Bronchial epithelial cell (primary cell): Measurements from ENCODE around the gene GSTM2. TPM values are rescaled to one million over a fixed set of nuclear protein-coding genes. Genes with fewer than 3 reads are reported as not detected.
"Not testable (repeated sequence)": the region's sequence is repeated elsewhere in the genome, so short reads cannot be mapped to it uniquely, and the experiment has no call there.

Experiments used
- DNase-seq: peaks from one replicate; pipeline ENCODE4 v3.0.0-alpha.2; 2010; ENCODE audit warnings: low read depth
- FAIRE-seq: peaks from 2 replicates; lab custom pipeline; 2011; peaks lifted over from hg19 to GRCh38; lab: Jason Lieb, UNC
- H3K27me3 ChIP-seq: 2 replicates; pipeline ENCODE4 v1.5.1; 2011; ENCODE audit warnings: low read length; ENCODE audit not compliant: control insufficient read depth, insufficient read depth
- H3K36me3 ChIP-seq: 2 replicates; pipeline ENCODE4 v1.5.1; 2011; ENCODE audit warnings: low read length; ENCODE audit not compliant: control insufficient read depth, insufficient read depth
- H3K4me3 ChIP-seq: 2 replicates; pipeline ENCODE4 v1.5.1; 2011; ENCODE audit warnings: mild to moderate bottlenecking, low read depth, low read length, control low read depth
- total RNA-seq: library from RNA; depleted of rRNA; stranded (reverse); fragments of >200 nt; gene quantifications from 2 replicates; pipeline ENCODE4 v1.2.1, GENCODE V29; 2014
- TF ChIP-seq, protein P1 (sequence below): IDR thresholded peaks from 2 replicates; pipeline ENCODE4 v1.5.1; 2011; ENCODE audit warnings: mild to moderate bottlenecking, moderate library complexity, low read length, control low read depth, inconsistent platforms; ENCODE audit not compliant: insufficient read depth, severe bottlenecking

The GSTM2 gene
- total RNA-seq, 1 donor from 2014 or later, result 0.26 TPM

DNA sequence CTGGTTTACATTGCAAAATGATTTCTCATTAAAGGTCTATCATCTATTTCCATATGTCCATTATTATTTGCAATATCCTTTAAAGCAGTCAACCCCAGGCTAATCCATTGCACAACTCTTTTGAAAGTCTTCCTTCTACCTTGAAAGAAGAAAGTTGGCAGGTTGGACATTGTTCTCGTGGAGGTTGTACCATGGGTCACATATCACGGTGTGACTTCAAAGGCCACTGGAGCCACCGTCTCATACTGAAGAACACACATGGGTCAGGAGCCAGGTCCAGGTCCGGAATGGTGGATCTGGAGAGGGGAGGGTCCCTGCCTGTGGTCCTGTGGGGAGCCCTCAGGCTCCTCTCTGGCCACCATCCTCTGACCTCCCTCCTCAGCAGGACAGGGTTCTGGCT is 18.0 kb downstream of the GSTM2 start:
- FAIRE-seq, H3K27me3 ChIP-seq, H3K36me3 ChIP-seq, DNase-seq, H3K4me3 ChIP-seq: not testable (repeated sequence)

DNA sequence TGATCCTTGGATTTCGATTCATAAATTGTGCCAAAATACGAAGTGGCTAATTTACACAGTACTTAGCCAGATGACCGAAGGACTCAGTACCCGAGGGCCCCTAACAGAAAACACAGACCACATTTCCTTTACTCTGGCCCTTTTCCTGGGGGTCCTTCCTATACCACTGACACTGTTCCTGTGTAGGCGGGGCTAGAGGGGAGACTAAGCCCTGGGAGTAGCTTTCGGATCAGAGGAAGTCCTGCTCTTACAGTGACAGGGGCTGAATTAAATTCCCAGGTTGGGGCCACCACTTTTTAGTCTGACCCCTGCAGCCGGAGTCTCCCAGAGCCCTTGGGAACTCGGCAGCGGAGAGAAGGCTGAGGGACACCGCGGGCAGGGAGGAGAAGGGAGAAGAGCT is 19.3 kb downstream of the GSTM2 start:
- not testable (repeated sequence) for H3K27me3 ChIP-seq, FAIRE-seq, H3K36me3 ChIP-seq, DNase-seq
- peak overlapping the region; percentile 28 for H3K4me3 ChIP-seq

DNA sequence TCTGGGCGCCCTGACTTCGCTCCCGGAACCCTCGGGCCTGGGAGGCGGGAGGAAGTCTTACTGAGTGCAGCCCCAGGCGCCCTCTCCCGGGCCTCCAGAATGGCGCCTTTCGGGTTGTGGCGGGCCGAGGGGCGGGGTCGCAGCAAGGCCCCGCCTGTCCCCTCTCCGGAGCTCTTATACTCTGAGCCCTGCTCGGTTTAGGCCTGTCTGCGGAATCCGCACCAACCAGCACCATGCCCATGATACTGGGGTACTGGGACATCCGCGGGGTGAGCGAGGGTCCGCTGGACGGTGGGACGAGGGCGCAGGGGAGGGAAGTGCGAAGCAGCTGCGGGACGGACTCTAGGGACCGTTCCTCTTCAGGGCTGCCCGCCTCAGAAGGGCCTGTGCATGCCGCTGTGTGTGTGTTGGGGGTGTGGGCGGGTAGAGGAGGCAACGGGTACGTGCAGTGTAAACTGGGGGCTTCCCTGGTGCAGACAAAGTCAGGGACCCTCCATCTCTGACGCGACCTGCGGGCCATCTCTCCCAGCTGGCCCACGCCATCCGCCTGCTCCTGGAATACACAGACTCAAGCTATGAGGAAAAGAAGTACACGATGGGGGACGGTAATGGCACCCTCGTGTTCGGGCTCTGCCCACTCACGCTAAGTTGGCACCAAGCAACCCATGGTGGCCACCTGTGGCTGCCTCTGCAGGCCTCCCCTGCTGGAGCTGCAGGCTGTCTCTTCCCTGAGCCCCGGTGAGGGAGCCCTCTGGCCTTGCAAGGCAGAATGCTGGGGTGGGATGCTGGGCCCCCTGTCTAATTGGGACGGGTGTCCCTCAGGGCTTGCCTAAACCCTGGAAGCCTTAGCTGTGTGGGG is 20.0 kb downstream of the GSTM2 start, which contains the start of gene GSTM1:
GSTM1 (plus strand) TSS at position 177 of the 859 bp plus-strand sequence; CDS start at position 234, 57 bp downstream.
- H3K36me3 ChIP-seq, result no peaks in the 10 kb centered on the region
- TF ChIP-seq, protein P1, sequence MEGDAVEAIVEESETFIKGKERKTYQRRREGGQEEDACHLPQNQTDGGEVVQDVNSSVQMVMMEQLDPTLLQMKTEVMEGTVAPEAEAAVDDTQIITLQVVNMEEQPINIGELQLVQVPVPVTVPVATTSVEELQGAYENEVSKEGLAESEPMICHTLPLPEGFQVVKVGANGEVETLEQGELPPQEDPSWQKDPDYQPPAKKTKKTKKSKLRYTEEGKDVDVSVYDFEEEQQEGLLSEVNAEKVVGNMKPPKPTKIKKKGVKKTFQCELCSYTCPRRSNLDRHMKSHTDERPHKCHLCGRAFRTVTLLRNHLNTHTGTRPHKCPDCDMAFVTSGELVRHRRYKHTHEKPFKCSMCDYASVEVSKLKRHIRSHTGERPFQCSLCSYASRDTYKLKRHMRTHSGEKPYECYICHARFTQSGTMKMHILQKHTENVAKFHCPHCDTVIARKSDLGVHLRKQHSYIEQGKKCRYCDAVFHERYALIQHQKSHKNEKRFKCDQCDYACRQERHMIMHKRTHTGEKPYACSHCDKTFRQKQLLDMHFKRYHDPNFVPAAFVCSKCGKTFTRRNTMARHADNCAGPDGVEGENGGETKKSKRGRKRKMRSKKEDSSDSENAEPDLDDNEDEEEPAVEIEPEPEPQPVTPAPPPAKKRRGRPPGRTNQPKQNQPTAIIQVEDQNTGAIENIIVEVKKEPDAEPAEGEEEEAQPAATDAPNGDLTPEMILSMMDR, result peak; percentile 30
- peak within 1 kb of the TSS; percentile 28 for H3K4me3 ChIP-seq
- FAIRE-seq (no peak), DNase-seq (peak; percentile 24)
- H3K27me3 ChIP-seq, result no peaks in the 10 kb centered on the region

DNA sequence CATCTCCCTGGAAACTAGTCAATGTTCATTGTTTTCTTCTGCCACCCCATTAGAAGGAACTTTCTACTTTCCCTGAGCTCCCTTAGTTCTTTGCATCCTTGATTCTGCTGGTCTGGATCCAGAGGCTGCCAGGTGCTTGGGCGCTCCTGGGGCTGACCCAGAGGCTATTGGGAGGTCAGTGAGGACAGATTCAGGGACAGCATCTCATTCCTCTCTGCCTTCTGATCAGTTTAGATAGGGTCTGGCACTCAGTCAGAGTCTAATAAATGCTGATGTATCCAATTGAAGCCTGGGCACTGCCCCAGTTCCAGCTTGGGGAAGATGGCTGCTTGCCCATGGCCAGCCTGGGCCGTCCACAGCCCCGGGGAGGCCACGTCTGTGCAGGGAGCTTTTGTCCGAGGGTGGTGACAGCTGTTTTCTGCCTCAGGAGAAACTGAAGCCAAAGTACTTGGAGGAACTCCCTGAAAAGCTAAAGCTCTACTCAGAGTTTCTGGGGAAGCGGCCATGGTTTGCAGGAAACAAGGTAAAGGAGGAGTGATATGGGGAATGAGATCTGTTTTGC is 22.1 kb downstream of the GSTM2 start:
- H3K4me3 ChIP-seq, result no peak overlapping the region
- H3K27me3 ChIP-seq, result no peaks in the 10 kb centered on the region
- no peaks in the 10 kb centered on the region for H3K36me3 ChIP-seq
- TF ChIP-seq, protein P1, result no peak
- no peak for DNase-seq
- FAIRE-seq, result no peak

DNA sequence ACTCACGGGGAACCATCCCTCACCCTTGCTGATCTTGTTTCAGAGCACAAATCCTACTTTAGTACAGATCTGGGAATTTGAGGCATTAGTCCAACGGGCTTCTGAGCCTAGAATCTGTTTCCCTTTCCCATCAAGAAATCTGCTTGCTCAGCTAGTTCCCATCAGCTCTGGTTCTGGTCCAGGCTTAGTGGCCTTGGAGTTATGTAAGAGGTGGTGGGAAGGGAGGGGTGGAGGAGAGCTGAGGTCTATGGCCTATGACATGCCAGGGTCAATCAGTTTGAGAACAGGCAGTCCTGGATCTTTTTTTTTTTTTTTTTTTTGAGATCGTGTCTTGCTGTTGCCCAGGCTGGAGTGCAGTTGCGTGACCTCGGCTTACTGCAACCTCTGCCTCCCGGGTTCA is 23.9 kb downstream of the GSTM2 start:
- Histone ChIP-seq H3K27me3 (no peaks in the 10 kb centered on the region), H3K36me3 (no peaks in the 10 kb centered on the region), H3K4me3 (no peak overlapping the region)
- DNase-seq (no peak), FAIRE-seq (no peak)
- TF ChIP-seq, protein P1, result no peak

DNA sequence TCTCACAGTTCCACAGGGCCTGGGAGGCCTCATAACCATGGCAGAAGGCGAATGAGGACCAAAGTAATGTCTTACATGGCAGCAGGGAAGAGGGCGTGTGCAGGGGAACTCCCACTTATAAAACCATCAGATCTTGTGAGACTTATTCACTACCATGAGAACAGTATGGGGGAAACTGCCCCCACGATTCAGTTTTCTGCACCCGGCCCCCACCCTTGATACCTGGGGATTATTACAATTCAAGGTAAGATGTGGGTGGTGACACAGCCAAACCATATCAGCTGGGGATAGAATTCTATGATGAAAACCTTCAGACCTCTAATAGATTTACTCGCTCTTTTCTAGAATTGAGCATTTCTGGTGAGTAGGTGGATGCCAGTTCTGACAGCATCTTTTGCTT is 26.5 kb downstream of the GSTM2 start:
- not testable (repeated sequence) for H3K36me3 ChIP-seq, FAIRE-seq, H3K27me3 ChIP-seq, H3K4me3 ChIP-seq, DNase-seq

DNA sequence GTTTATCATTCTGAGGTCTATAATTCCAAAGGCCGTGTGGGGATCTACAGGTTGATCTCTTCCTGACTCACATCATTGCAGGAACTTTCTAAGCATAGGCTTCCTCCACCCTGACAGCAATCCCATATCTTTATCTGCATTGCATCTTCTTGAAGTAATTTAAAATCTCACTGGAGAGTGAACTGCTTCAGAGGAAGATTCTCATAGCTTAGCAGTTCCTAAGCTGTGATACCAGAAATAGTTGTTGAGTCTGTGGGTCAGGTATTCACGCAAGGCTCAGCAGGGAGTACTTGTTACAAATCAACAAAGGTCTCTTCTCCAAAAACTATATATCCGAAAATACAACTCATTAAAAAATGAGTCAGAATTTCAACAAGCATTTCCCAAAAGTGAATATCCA is 27.3 kb downstream of the GSTM2 start:
- DNase-seq, H3K36me3 ChIP-seq, H3K27me3 ChIP-seq, FAIRE-seq, H3K4me3 ChIP-seq: not testable (repeated sequence)

DNA sequence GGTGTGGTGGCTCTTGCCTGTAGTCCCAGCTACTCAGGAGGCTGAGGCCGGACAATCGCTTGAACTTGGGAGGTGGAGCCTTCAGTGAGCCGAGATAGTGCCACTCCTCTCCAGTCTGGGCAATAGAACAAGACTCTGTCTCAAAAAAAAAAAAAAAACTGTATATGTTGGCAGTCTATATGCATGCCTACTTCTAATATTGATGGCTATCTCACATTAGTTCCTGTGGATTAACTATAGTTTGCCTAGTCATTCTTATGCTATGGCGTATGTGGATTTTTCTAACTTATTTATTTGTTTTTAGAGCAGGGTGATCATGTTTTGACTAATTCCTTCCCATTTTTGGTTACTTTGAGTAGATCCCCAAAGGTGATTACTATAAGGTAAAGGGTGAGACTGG is 29.2 kb downstream of the GSTM2 start:
- TF ChIP-seq, protein P1, result no peak
- FAIRE-seq, result no peak
- no peak for DNase-seq

DNA sequence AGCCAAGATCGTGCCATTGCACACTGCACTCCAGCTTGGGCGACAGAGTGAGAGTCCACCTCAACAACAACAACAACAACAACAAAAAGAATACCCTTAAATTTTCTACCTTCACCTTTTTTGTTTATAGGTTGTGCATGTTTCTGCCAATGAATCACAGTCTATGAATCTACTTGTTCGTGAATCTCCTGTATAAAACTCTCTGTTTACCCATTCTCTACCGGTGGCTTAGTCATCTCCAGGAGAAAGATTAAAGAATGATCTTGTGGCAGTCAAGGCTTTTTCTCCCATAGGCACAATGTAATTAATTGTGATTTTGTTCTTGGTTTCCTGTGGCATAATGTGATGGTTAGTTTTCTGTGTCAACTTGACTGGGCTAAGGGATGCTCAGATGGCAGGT is 30.0 kb downstream of the GSTM2 start:
- H3K27me3 ChIP-seq, FAIRE-seq, H3K36me3 ChIP-seq, H3K4me3 ChIP-seq: not testable (repeated sequence)
- peak; percentile 75 for DNase-seq

More for the DNA sequence above, 29.2 kb downstream of the GSTM2 start:
- no peaks in the 10 kb centered on the region for H3K36me3 ChIP-seq
- no peaks in the 10 kb centered on the region for H3K27me3 ChIP-seq
- H3K4me3 ChIP-seq, result no peak overlapping the region

DNA sequence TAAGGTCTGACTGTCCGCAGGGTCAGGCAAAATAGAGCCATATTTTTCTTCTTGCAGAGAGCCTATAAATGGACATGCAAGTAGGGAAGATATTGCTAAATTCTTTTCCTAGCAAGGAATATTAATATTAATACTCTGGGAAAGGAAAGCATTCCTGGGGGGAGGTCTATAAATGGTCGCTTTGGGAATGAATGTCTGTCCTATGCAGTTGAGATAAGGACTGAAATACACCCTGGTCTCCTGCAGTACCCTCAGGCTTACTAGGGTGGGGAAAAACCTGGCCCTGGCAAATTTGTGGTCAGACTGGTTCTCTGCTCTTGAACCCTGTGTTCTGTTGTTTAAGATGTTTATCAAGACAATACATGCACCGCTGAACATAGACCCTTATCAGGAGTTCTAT is 35.1 kb downstream of the GSTM2 start:
- H3K4me3 ChIP-seq, DNase-seq, FAIRE-seq, H3K27me3 ChIP-seq, H3K36me3 ChIP-seq: not testable (repeated sequence)
